Measurements from ENCODE around the gene MGP.

The MGP gene

DNA sequence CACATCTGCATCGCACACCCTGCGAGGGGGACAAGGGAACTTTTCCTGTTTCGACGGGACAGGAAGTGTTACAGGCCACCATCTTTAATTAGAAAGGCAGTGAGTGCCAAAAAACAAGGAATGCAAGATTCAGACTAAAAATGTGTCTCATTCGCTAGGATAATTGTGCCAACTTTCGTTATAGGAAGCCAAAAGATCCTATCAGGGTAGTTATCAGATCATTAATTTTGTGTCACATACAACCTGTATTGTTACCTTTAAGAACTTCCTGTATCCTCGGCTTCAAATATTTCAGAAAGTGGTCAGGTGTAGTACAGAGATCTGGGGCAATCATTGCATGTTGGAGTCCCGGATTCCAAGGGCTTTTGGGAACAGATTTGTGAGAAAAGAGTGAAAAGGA is 19.2 kb upstream of the MGP start:
- no peak overlapping the region for H3K4me3 ChIP-seq (ENCODE audit: low read length)
- TF ChIP-seq, protein P1, sequence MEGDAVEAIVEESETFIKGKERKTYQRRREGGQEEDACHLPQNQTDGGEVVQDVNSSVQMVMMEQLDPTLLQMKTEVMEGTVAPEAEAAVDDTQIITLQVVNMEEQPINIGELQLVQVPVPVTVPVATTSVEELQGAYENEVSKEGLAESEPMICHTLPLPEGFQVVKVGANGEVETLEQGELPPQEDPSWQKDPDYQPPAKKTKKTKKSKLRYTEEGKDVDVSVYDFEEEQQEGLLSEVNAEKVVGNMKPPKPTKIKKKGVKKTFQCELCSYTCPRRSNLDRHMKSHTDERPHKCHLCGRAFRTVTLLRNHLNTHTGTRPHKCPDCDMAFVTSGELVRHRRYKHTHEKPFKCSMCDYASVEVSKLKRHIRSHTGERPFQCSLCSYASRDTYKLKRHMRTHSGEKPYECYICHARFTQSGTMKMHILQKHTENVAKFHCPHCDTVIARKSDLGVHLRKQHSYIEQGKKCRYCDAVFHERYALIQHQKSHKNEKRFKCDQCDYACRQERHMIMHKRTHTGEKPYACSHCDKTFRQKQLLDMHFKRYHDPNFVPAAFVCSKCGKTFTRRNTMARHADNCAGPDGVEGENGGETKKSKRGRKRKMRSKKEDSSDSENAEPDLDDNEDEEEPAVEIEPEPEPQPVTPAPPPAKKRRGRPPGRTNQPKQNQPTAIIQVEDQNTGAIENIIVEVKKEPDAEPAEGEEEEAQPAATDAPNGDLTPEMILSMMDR (IDR thresholded peaks at IDR 0.05; ENCODE audit: insufficient read depth, low read depth, low read length, missing control alignments), result no peak
- no peak for DNase-seq (ENCODE audit: low read depth)

DNA sequence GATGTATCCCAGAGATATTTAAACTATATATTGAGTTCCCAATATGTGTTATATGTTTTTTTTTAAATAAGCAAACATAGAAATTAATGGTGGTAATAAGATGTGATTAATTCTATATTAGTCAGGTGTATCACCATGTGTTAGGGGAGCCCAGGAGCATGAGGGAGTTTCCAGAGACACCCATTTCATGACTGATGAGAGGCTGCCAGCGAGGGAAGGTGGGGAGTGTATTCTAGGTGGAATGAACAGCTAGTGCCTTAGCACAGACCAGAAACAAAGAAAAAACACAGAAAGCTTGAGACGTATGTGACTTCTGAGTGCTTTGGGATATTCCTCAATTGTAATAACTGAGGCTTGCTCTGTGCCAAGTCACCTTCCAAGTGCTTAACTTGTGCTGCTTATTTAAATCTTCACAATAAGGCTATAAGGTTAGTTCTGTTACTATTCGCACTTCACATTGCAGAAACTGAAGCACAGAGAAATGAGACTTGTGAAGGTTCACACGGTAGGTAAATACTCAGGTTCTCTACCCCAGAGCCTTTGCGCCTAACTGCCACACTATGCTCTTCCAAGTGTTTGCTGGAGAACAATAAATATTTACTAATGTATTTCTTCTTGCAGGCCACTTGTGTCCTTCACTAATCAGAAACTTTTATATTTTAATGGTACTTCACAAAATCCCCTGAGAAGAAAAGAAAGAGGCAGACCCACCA is 17.9 kb upstream of the MGP start:
- no peak overlapping the region for H3K4me3 ChIP-seq (ENCODE audit: low read length)
- TF ChIP-seq, protein P1 (IDR thresholded peaks at IDR 0.05; ENCODE audit: insufficient read depth, low read depth, low read length, missing control alignments), result no peak
- DNase-seq (ENCODE audit: low read depth), result no peak

DNA sequence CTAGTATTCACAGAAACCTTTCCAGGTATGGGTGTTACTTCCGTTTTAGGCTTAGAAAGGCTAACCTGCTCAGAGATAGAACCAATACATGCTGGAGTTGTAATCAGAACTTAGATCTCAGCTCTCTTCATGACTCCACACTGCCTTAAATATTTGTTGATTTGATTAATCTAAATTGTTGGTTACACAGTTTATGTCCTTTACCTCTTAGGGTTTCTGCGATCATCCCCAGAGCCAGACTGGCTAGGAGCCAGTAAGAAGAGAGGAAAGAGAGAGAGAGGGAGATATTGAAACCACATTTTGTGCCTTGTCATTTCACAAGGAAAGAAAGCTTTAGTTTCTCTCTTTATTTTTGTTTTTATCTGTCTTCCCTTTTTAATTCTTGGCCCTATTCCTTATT is 16.8 kb upstream of the MGP start:
- H3K4me3 ChIP-seq (ENCODE audit: low read length), result no peak overlapping the region
- DNase-seq (ENCODE audit: low read depth), result no peak
- TF ChIP-seq, protein P1 (IDR thresholded peaks at IDR 0.05; ENCODE audit: insufficient read depth, low read depth, low read length, missing control alignments), result no peak

DNA sequence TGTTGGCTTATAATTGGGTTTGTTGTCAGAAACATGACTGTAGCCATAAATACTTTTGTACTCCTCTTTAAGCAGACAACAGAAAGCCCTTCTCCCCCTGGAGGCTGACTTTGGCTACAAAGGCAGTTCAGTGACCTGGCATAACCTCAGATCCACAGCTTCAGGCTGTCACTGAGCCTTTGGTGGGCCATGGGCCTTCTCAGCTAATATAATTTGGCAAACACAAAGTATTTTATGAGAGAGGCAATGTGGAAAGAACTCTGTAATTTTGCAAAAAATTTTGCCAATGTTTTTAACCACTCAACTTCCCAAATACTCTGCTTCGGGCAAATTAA is 15.5 kb upstream of the MGP start:
- DNase-seq (ENCODE audit: low read depth), result no peak
- TF ChIP-seq, protein P1 (IDR thresholded peaks at IDR 0.05; ENCODE audit: insufficient read depth, low read depth, low read length, missing control alignments), result no peak

DNA sequence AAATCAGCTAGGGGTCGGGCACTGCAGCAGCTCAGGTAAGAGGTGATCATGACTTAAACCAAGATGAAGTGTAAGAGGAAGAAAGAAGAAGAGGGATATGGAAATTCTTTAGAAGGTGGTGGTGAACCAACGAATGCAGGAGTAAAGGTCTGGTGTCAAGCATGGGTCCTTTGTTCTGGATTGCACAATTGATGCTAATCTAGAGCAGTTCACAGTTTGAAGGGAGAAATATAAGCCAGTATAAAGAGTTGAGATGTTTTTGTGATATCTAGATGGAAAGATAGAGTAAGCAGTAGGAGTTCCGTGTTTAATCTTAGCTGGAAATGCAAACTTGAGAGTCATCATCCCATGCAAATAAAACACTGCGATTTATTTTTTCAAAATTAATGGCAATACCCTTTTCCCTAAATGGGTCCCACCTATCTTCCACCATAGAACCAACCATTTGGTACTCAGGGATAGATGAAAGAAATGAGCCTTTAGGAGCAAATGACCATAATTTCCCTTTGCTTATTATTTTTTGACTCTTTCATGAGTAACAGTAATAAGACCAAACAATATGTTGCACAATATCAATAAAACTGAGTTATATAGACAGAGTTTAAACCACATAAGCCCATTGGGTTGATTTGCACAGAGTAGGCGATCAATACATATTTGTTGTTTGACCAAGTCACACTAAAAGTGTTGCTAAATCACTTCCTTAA is 15.0 kb upstream of the MGP start:
- DNase-seq (ENCODE audit: low read depth), result no peak
- TF ChIP-seq, protein P1 (IDR thresholded peaks at IDR 0.05; ENCODE audit: insufficient read depth, low read depth, low read length, missing control alignments), result no peak

More for the DNA sequence above, 15.5 kb upstream of the MGP start:
- no peak overlapping the region for H3K4me3 ChIP-seq (ENCODE audit: low read length)

DNA sequence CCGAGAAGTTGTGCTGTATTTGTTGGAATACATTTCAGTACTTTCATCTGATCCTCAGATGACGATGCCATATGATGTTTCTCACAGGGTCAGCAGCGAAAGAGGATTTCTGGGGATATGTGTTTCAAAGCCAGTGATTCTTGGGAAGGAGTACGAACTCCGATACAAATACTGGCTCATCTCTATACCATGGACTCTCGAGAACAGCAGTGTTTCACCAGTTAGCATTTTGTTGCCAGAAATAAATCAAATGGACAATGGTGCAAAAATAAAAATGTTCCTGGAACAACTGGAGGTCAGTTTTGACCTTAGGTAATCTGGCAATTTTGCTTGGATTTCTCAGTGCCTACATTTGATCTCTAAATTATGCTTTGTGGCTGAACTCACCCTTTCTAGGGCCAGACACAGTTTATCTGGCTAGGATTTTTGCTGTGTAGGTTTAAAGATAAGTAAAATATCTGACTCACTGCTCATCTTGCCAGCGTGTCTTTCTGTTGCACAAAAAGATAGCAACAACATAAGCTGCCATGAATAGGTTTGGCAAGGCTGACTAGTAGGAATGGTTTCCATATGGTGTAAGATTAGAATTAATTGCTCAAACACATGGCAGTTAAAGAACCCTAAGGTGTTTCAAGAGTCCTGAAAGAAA is 11.0 kb upstream of the MGP start:
- no peak overlapping the region for H3K4me3 ChIP-seq (ENCODE audit: low read length)
- peak; percentile 61 for DNase-seq (ENCODE audit: low read depth)

More for the DNA sequence above, 15.0 kb upstream of the MGP start:
- H3K4me3 ChIP-seq (ENCODE audit: low read length), result no peak overlapping the region

More for the DNA sequence above, 11.0 kb upstream of the MGP start:
- TF ChIP-seq, protein P1 (IDR thresholded peaks at IDR 0.05; ENCODE audit: insufficient read depth, low read depth, low read length, missing control alignments), result no peak
